ENCODE data around the gene LRP2.

LRP2 gene

GRCh38 chr2:169087757-169088379 is 274.5 kb downstream of the LRP2 start:
- Histone ChIP-seq H3K18ac (ENCODE audit: low read depth in 1 of 2, low read length in 2 of 2) (no peak overlapping the region), H3K9ac (ENCODE audit: low read length) (no peak overlapping the region), H4K91ac (ENCODE audit: low read length) (no peak overlapping the region), H3K14ac (ENCODE audit: low read length in 2 of 2) (no peak overlapping the region), H2AFZ (ENCODE audit: low read depth, low read length) (no peak overlapping the region), H3K27me3 (ENCODE audit: control insufficient read depth in 1 of 2, insufficient read depth in 1 of 2, low read length in 2 of 2) (peaks cover 8 to 21% of the 10 kb centered on the region in 2 experiments), H2BK120ac (ENCODE audit: low read depth, low read length) (no peak overlapping the region), H3K4ac (ENCODE audit: low read depth in 1 of 2, low read length in 2 of 2) (no peak overlapping the region), H3K4me3 (ENCODE audit: insufficient read depth in 1 of 2, low read depth in 1 of 2, low read length in 2 of 2) (no peak overlapping the region), H2BK5ac (ENCODE audit: low read depth, low read length, poor library complexity, severe bottlenecking) (no peak overlapping the region), H4K8ac (ENCODE audit: low read length) (no peak overlapping the region), H2AK5ac (ENCODE audit: low read length, severe bottlenecking) (no peak overlapping the region), H2BK12ac (ENCODE audit: low read length in 2 of 2) (no peak overlapping the region), H3K27ac (ENCODE audit: low read length, poor library complexity, severe bottlenecking) (no peak overlapping the region), H3K4me1 (ENCODE audit: control insufficient read depth, insufficient read depth, low read depth, low read length) (peaks cover 1% of the 10 kb centered on the region), H2BK15ac (ENCODE audit: low read depth, poor library complexity, severe bottlenecking) (no peak overlapping the region), H3K9me3 (ENCODE audit: control insufficient read depth, low read length) (no peaks in the 10 kb centered on the region), H3K36me3 (ENCODE audit: control insufficient read depth in 1 of 2, insufficient read depth in 2 of 2, low read depth in 1 of 2, low read length in 2 of 2) (no peaks in the 10 kb centered on the region), H3K79me1 (replicated peaks; ENCODE audit: low read length, poor library complexity, severe bottlenecking) (no peaks in the 10 kb centered on the region), H3K23ac (ENCODE audit: low read length in 2 of 2) (no peak overlapping the region), H3K4me2 (ENCODE audit: low read length, poor library complexity, severe bottlenecking) (no peak overlapping the region)
- DNase-seq, result no peak
- 62% methylated on average over 5 of the region's 6 CpGs for WGBS

- Histone ChIP-seq H2BK120ac (ENCODE audit: low read depth, low read length) (no peak overlapping the region), H4K8ac (ENCODE audit: low read length) (no peak overlapping the region), H3K9me3 (ENCODE audit: control insufficient read depth, low read length) (no peaks in the 10 kb centered on the region), H3K14ac (ENCODE audit: low read length in 2 of 2) (no peak overlapping the region), H2BK5ac (ENCODE audit: low read depth, low read length, poor library complexity, severe bottlenecking) (no peak overlapping the region), H3K27ac (ENCODE audit: low read length, poor library complexity, severe bottlenecking) (no peak overlapping the region), H3K4me2 (ENCODE audit: low read length, poor library complexity, severe bottlenecking) (no peak overlapping the region), H3K4me1 (ENCODE audit: control insufficient read depth, insufficient read depth, low read depth, low read length) (peaks cover 1% of the 10 kb centered on the region), H3K4ac (ENCODE audit: low read depth in 1 of 2, low read length in 2 of 2) (no peak overlapping the region), H3K4me3 (ENCODE audit: insufficient read depth in 1 of 2, low read depth in 1 of 2, low read length in 2 of 2) (no peak overlapping the region), H3K79me1 (replicated peaks; ENCODE audit: low read length, poor library complexity, severe bottlenecking) (no peaks in the 10 kb centered on the region), H2AFZ (ENCODE audit: low read depth, low read length) (no peak overlapping the region), H2BK15ac (ENCODE audit: low read depth, poor library complexity, severe bottlenecking) (no peak overlapping the region), H2AK5ac (ENCODE audit: low read length, severe bottlenecking) (no peak overlapping the region), H3K36me3 (ENCODE audit: control insufficient read depth in 1 of 2, insufficient read depth in 2 of 2, low read depth in 1 of 2, low read length in 2 of 2) (no peaks in the 10 kb centered on the region), H3K9ac (ENCODE audit: low read length) (no peak overlapping the region), H3K18ac (ENCODE audit: low read depth in 1 of 2, low read length in 2 of 2) (no peak overlapping the region), H4K91ac (ENCODE audit: low read length) (no peak overlapping the region), H3K23ac (ENCODE audit: low read length in 2 of 2) (no peak overlapping the region), H3K27me3 (ENCODE audit: control insufficient read depth in 1 of 2, insufficient read depth in 1 of 2, low read length in 2 of 2) (peaks cover 8 to 21% of the 10 kb centered on the region in 2 experiments), H2BK12ac (ENCODE audit: low read length in 2 of 2) (no peak overlapping the region)
- DNase-seq, result no peak
- WGBS, result 82% methylated on average over 2 of the region's 3 CpGs
Measured at GRCh38 chr2:169086893-169087467, 275.4 kb downstream of the LRP2 start.

- H3K79me1 ChIP-seq (replicated peaks; ENCODE audit: low read length, poor library complexity, severe bottlenecking), result no peaks in the 10 kb centered on the region
- H2AFZ ChIP-seq (ENCODE audit: low read depth, low read length), result no peak overlapping the region
- H4K8ac ChIP-seq (ENCODE audit: low read length), result no peak overlapping the region
- WGBS, result 83% methylated on average over 4 of the region's 4 CpGs
- H3K9ac ChIP-seq (ENCODE audit: low read length), result no peak overlapping the region
- no peak overlapping the region for H3K4me3 ChIP-seq (ENCODE audit: insufficient read depth in 1 of 2, low read depth in 1 of 2, low read length in 2 of 2)
- H3K14ac ChIP-seq (ENCODE audit: low read length in 2 of 2), result no peak overlapping the region
- H2BK5ac ChIP-seq (ENCODE audit: low read depth, low read length, poor library complexity, severe bottlenecking), result no peak overlapping the region
- H3K18ac ChIP-seq (ENCODE audit: low read depth in 1 of 2, low read length in 2 of 2), result no peak overlapping the region
- no peak for DNase-seq
- no peaks in the 10 kb centered on the region for H3K9me3 ChIP-seq (ENCODE audit: control insufficient read depth, low read length)
- H3K23ac ChIP-seq (ENCODE audit: low read length in 2 of 2), result no peak overlapping the region
- no peak overlapping the region for H2BK12ac ChIP-seq (ENCODE audit: low read length in 2 of 2)
- H2BK120ac ChIP-seq (ENCODE audit: low read depth, low read length), result no peak overlapping the region
- H3K4ac ChIP-seq (ENCODE audit: low read depth in 1 of 2, low read length in 2 of 2), result no peak overlapping the region
- H3K27me3 ChIP-seq (ENCODE audit: control insufficient read depth in 1 of 2, insufficient read depth in 1 of 2, low read length in 2 of 2), result peaks cover 3 to 9% of the 10 kb centered on the region in 2 experiments
- no peak overlapping the region for H4K91ac ChIP-seq (ENCODE audit: low read length)
- no peak overlapping the region for H2BK15ac ChIP-seq (ENCODE audit: low read depth, poor library complexity, severe bottlenecking)
- peaks cover 3% of the 10 kb centered on the region for H3K4me1 ChIP-seq (ENCODE audit: control insufficient read depth, insufficient read depth, low read depth, low read length)
- H3K4me2 ChIP-seq (ENCODE audit: low read length, poor library complexity, severe bottlenecking), result no peak overlapping the region
- no peak overlapping the region for H3K27ac ChIP-seq (ENCODE audit: low read length, poor library complexity, severe bottlenecking)
- H2AK5ac ChIP-seq (ENCODE audit: low read length, severe bottlenecking), result no peak overlapping the region
- H3K36me3 ChIP-seq (ENCODE audit: control insufficient read depth in 1 of 2, insufficient read depth in 2 of 2, low read depth in 1 of 2, low read length in 2 of 2), result no peaks in the 10 kb centered on the region
Measured at GRCh38 chr2:169082995-169083394, 279.3 kb downstream of the LRP2 start.

- H3K79me1 ChIP-seq (replicated peaks; ENCODE audit: low read length, poor library complexity, severe bottlenecking), result no peaks in the 10 kb centered on the region
- H4K8ac ChIP-seq (ENCODE audit: low read length), result no peak overlapping the region
- no peak overlapping the region for H3K4me2 ChIP-seq (ENCODE audit: low read length, poor library complexity, severe bottlenecking)
- H2BK5ac ChIP-seq (ENCODE audit: low read depth, low read length, poor library complexity, severe bottlenecking), result no peak overlapping the region
- H3K27ac ChIP-seq (ENCODE audit: low read length, poor library complexity, severe bottlenecking), result no peak overlapping the region
- no peak overlapping the region for H3K4ac ChIP-seq (ENCODE audit: low read depth in 1 of 2, low read length in 2 of 2)
- no peak overlapping the region for H3K23ac ChIP-seq (ENCODE audit: low read length in 2 of 2)
- no peak overlapping the region for H2BK12ac ChIP-seq (ENCODE audit: low read length in 2 of 2)
- H2BK15ac ChIP-seq (ENCODE audit: low read depth, poor library complexity, severe bottlenecking), result no peak overlapping the region
- no peak overlapping the region for H3K9ac ChIP-seq (ENCODE audit: low read length)
- H2AFZ ChIP-seq (ENCODE audit: low read depth, low read length), result no peak overlapping the region
- WGBS, result 88% methylated on average over 5 of the region's 5 CpGs
- H3K27me3 ChIP-seq (ENCODE audit: control insufficient read depth in 1 of 2, insufficient read depth in 1 of 2, low read length in 2 of 2), result no peaks in the 10 kb centered on the region
- no peak overlapping the region for H3K4me3 ChIP-seq (ENCODE audit: insufficient read depth in 1 of 2, low read depth in 1 of 2, low read length in 2 of 2)
- DNase-seq, result no peak
- no peaks in the 10 kb centered on the region for H3K9me3 ChIP-seq (ENCODE audit: control insufficient read depth, low read length)
- H2BK120ac ChIP-seq (ENCODE audit: low read depth, low read length), result no peak overlapping the region
- no peak overlapping the region for H4K91ac ChIP-seq (ENCODE audit: low read length)
- H3K36me3 ChIP-seq (ENCODE audit: control insufficient read depth in 1 of 2, insufficient read depth in 2 of 2, low read depth in 1 of 2, low read length in 2 of 2), result no peaks in the 10 kb centered on the region
- peaks cover 5% of the 10 kb centered on the region for H3K4me1 ChIP-seq (ENCODE audit: control insufficient read depth, insufficient read depth, low read depth, low read length)
- H2AK5ac ChIP-seq (ENCODE audit: low read length, severe bottlenecking), result no peak overlapping the region
- no peak overlapping the region for H3K18ac ChIP-seq (ENCODE audit: low read depth in 1 of 2, low read length in 2 of 2)
- H3K14ac ChIP-seq (ENCODE audit: low read length in 2 of 2), result no peak overlapping the region
Measured at GRCh38 chr2:169081551-169081950, 280.8 kb downstream of the LRP2 start.
